SU-DHL-6 (cell line): ENCODE measurements around the gene MCM3.

ENCODE experiments used
- H2AFZ ChIP-seq: fragments of 200-600 bp; sonication (generic); 2 replicates; pipeline ENCODE4 v1.6.1; 2014; ENCODE audit warnings: low read depth, mild to moderate bottlenecking, moderate library complexity, mixed read lengths, antibody characterized with exemption, low read length; ENCODE audit not compliant: severe bottlenecking
- H3F3A ChIP-seq: fragments of 200-600 bp; shearing (Covaris generic); 2 replicates; pipeline ENCODE4 v1.6.0; 2016; ENCODE audit warnings: antibody characterized with exemption, mild to moderate bottlenecking; ENCODE audit not compliant: insufficient read depth
- H3K27ac ChIP-seq: fragments of 200-600 bp; sonication (generic); 2 replicates; pipeline ENCODE4 v1.5.1; 2016; ENCODE audit warnings: low read depth, mild to moderate bottlenecking, low read length, moderate library complexity, mixed read lengths
- H3K27me3 ChIP-seq: fragments of 200-600 bp; sonication (generic), shearing (Covaris generic); 2 replicates; pipeline ENCODE4 v1.6.0; 2014; ENCODE audit warnings: mild to moderate bottlenecking, low read length
- H3K36me3 ChIP-seq: fragments of 200-600 bp; sonication (generic); 2 replicates; pipeline ENCODE4 v1.6.1; 2014; ENCODE audit warnings: mild to moderate bottlenecking, low read length, mixed read lengths
- H3K4me2 ChIP-seq: fragments of 300-600, 200-600 bp; shearing (Covaris generic), sonication (generic); 2 replicates; pipeline ENCODE4 v1.6.0; 2014; ENCODE audit warnings: low read length, low read depth, mild to moderate bottlenecking; ENCODE audit not compliant: poor library complexity, severe bottlenecking
- H3K4me3 ChIP-seq: fragments of 200-600 bp; sonication (generic); 2 replicates; pipeline ENCODE4 v1.5.1; 2014; ENCODE audit warnings: antibody characterized with exemption, low read length, mild to moderate bottlenecking, mixed read lengths; ENCODE audit not compliant: insufficient read depth, poor library complexity, severe bottlenecking
- H3K79me2 ChIP-seq: fragments of 200-600 bp; sonication (generic); 2 replicates; pipeline ENCODE4 v1.6.1; 2014; ENCODE audit warnings: mild to moderate bottlenecking, low read length, moderate library complexity; ENCODE audit not compliant: insufficient read depth
- H3K9ac ChIP-seq: fragments of 200-600 bp; sonication (generic); 2 replicates; pipeline ENCODE4 v1.7.0; 2014; ENCODE audit warnings: mild to moderate bottlenecking, low read length
- H3K9me2 ChIP-seq: fragments of 200-600 bp; sonication (generic); replicated peaks from 2 replicates; pipeline ENCODE4 v1.6.1; 2014; ENCODE audit warnings: low read length; ENCODE audit not compliant: insufficient read depth
- H3K9me3 ChIP-seq: fragments of 200-600 bp; sonication (generic); 2 replicates; pipeline ENCODE4 v1.6.1; 2014; ENCODE audit warnings: low read length, mixed read lengths; ENCODE audit not compliant: insufficient read depth
- H4K20me1 ChIP-seq: fragments of 200-600 bp; sonication (generic); 2 replicates; pipeline ENCODE4 v1.6.1; 2014; ENCODE audit warnings: low read depth, mild to moderate bottlenecking, antibody characterized with exemption, low read length, moderate library complexity, mixed read lengths
- CTCF ChIP-seq: fragments of 200-600 bp; sonication (generic); IDR thresholded peaks from one replicate; pipeline ENCODE4 v1.5.1; 2017; ENCODE audit warnings: antibody characterized with exemption, mild to moderate bottlenecking, low read length, moderate library complexity; ENCODE audit not compliant: insufficient read depth, poor library complexity, severe bottlenecking
- EZH2phosphoT487 ChIP-seq: fragments of 200-600 bp; sonication (generic), shearing (Covaris generic); conservative IDR thresholded peaks from 2 replicates; pipeline ENCODE4 v1.6.1; 2018; ENCODE audit warnings: mild to moderate bottlenecking, antibody characterized with exemption, low read length, moderate library complexity, mixed read lengths

The MCM3 gene

GRCh38 chr6:52314752-52315151, 30.2 kb upstream of the MCM3 start:
- H3K4me3 ChIP-seq, result no peak overlapping the region
- no peaks in the 10 kb centered on the region for H3K36me3 ChIP-seq
- TF ChIP-seq CTCF, result no peak
- no peak for TF ChIP-seq EZH2phosphoT487
- no peak overlapping the region for H3K9ac ChIP-seq
- no peaks in the 10 kb centered on the region for H3K9me2 ChIP-seq
- H3F3A ChIP-seq, result 0 out of 2 replicates have a peak, but pooled peaks cover 4% of the 10 kb centered on the region
- H3K79me2 ChIP-seq, result no peaks in the 10 kb centered on the region
- no peaks in the 10 kb centered on the region for H3K9me3 ChIP-seq
- no peak overlapping the region for H2AFZ ChIP-seq
- H3K27me3 ChIP-seq, result no peaks in the 10 kb centered on the region
- no peak overlapping the region for H3K27ac ChIP-seq
- no peak overlapping the region for H3K4me2 ChIP-seq
- H4K20me1 ChIP-seq, result no peaks in the 10 kb centered on the region

GRCh38 chr6:52312461-52312860, 27.9 kb upstream of the MCM3 start:
- TF ChIP-seq CTCF, result no peak
- no peak for TF ChIP-seq EZH2phosphoT487
- H2AFZ ChIP-seq, result no peak overlapping the region
- H3F3A ChIP-seq, result peaks cover 13% of the 10 kb centered on the region; the same call in 1 of the 2 replicates
- no peak overlapping the region for H3K4me3 ChIP-seq
- no peaks in the 10 kb centered on the region for H3K9me3 ChIP-seq
- no peaks in the 10 kb centered on the region for H3K36me3 ChIP-seq
- no peaks in the 10 kb centered on the region for H3K79me2 ChIP-seq
- no peak overlapping the region for H3K9ac ChIP-seq
- H3K27ac ChIP-seq, result no peak overlapping the region
- H3K9me2 ChIP-seq, result no peaks in the 10 kb centered on the region
- H3K27me3 ChIP-seq, result no peaks in the 10 kb centered on the region
- H3K4me2 ChIP-seq, result no peak overlapping the region
- H4K20me1 ChIP-seq, result no peaks in the 10 kb centered on the region

- H3K4me2 ChIP-seq, result no peak overlapping the region
- no peak overlapping the region for H3K4me3 ChIP-seq
- no peaks in the 10 kb centered on the region for H4K20me1 ChIP-seq
- no peaks in the 10 kb centered on the region for H3K79me2 ChIP-seq
- no peak for TF ChIP-seq EZH2phosphoT487
- no peak for TF ChIP-seq CTCF
- H3K27ac ChIP-seq, result no peak overlapping the region
- H3K9ac ChIP-seq, result no peak overlapping the region
- H2AFZ ChIP-seq, result no peak overlapping the region
- peaks cover 20% of the 10 kb centered on the region for H3F3A ChIP-seq
- no peaks in the 10 kb centered on the region for H3K9me2 ChIP-seq
- H3K9me3 ChIP-seq, result no peaks in the 10 kb centered on the region
- H3K36me3 ChIP-seq, result no peaks in the 10 kb centered on the region
- no peaks in the 10 kb centered on the region for H3K27me3 ChIP-seq
Observed at GRCh38 chr6:52310932-52311331, 26.4 kb upstream of the MCM3 start.
